Adipocyte (in vitro differentiated cells): ENCODE measurements around the gene NANOS2.
"Not testable (repeated sequence)": the region's sequence is repeated elsewhere in the genome, so short reads cannot be mapped to it uniquely, and the experiment has no call there.

Source experiments
- DNase-seq: peaks from one replicate; pipeline ENCODE4 v3.0.0-alpha.2; 2015; ENCODE audit warnings: low read depth
- H3K27me3 ChIP-seq: replicated peaks from 2 replicates; pipeline ENCODE4 v1.7.0; 2013; ENCODE audit warnings: mild to moderate bottlenecking, low read length, moderate library complexity; ENCODE audit not compliant: control insufficient read depth, insufficient read depth
- H3K36me3 ChIP-seq: 2 replicates; pipeline ENCODE4 v1.7.0; 2013; ENCODE audit warnings: low read length, mild to moderate bottlenecking, moderate library complexity; ENCODE audit not compliant: control insufficient read depth, insufficient read depth, severe bottlenecking
- H3K4me1 ChIP-seq: 2 replicates; pipeline ENCODE4 v1.7.0; 2013; ENCODE audit warnings: mild to moderate bottlenecking, low read length, moderate library complexity; ENCODE audit not compliant: control insufficient read depth, insufficient read depth
- H3K4me3 ChIP-seq: 2 replicates; pipeline ENCODE4 v1.7.0; 2013; ENCODE audit warnings: mild to moderate bottlenecking, low read length, moderate library complexity
- H3K9ac ChIP-seq: 2 replicates; pipeline ENCODE4 v1.7.0; 2013; ENCODE audit warnings: mild to moderate bottlenecking, low read length, moderate library complexity
- H3K9me3 ChIP-seq: 2 replicates; pipeline ENCODE4 v1.7.0; 2013; ENCODE audit warnings: mild to moderate bottlenecking, low read length, moderate library complexity; ENCODE audit not compliant: control insufficient read depth

The NANOS2 gene

DNA sequence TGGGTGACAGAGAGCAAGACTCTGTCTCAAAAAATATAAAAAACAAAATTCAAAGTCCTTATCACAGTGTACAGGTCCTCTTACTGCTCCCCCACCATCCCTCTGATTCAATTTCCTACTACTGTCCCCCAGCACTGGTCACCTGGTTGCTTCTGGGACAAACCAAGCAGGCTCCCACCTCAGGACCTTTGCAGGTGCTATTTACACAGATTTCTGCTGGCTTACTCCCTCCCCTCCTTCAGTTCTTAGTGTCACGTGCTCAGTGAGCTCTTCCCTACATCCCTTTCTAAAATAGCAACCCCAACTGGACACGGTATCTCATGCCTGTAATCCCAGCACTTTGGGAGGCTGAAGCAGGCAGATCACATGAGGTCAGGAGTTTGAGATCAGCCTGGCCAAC, 34.6 kb downstream of the NANOS2 start:
- H3K36me3 ChIP-seq: no peaks in the 10 kb centered on the region
- no peak overlapping the region for H3K4me3 ChIP-seq
- H3K9me3 ChIP-seq: no peaks in the 10 kb centered on the region
- peaks cover 6% of the 10 kb centered on the region for H3K27me3 ChIP-seq
- H3K4me1 ChIP-seq: peaks cover 21% of the 10 kb centered on the region
- H3K9ac ChIP-seq: no peak overlapping the region
- DNase-seq: no peak

DNA sequence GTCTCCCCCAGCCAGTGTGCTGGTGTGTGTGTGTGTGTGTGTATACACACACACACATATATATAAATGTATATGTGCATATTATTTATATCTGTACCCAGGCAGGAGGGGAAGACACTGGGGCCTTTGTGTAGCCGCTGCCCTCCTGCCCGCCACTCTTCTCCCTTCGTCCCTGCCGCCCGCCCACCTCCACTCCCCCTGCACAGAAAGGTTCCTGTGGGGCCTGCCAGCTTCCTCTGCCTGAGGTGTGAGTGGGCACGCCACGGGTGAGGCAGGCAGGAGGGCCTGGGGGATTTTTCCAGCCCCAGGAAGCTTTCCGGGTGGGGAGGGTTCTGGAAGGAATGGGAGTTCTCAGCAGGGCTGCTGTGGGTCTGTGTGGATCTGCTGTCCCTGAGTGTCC, 35.5 kb downstream of the NANOS2 start:
- no peak for DNase-seq
- Histone ChIP-seq H3K27me3 (peaks cover 6% of the 10 kb centered on the region), H3K36me3 (no peaks in the 10 kb centered on the region), H3K9ac (no peak overlapping the region), H3K4me3 (no peak overlapping the region), H3K4me1 (peaks cover 12% of the 10 kb centered on the region), H3K9me3 (no peaks in the 10 kb centered on the region)

DNA sequence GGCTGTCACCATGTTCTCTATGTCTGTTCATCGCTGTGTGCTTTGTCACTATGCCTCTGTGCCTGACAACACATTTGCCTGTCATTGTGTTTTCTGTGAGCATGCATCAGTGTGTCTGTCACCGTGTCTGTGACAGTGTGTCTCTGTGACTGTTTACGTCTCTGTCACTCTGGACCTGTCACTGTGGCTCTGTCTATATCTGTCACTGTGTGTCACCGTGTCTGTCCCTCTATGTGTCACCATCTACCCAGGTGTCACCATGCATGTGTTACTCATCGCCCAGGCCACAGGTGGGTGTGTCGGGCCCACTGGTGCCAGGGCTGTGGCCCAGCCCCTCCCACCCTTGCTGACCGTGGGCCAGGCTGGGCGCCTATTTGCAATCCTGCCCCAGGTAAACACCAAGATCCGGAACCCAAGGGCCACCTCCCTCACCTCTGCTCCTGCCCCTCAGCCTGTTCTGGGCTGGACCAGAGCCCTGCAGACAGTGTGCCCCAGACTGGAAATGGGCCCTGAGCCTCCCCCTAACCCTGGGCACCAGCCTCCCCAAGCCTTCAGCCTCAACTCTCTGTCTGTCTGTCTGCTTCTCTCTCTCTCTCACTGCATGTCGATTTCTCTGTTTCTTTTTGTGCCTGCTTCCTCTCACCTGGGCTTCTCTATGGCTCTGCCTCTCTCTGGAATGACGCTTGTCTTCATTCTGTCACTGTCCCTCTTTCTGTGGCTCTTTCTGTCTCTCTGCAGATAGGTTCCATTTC, 36.4 kb downstream of the NANOS2 start:
- Histone ChIP-seq H3K4me3 (no peak overlapping the region), H3K9ac (no peak overlapping the region), H3K4me1 (peaks cover 6% of the 10 kb centered on the region), H3K36me3 (no peaks in the 10 kb centered on the region), H3K27me3 (peaks cover 6% of the 10 kb centered on the region), H3K9me3 (no peaks in the 10 kb centered on the region)
- no peak for DNase-seq

DNA sequence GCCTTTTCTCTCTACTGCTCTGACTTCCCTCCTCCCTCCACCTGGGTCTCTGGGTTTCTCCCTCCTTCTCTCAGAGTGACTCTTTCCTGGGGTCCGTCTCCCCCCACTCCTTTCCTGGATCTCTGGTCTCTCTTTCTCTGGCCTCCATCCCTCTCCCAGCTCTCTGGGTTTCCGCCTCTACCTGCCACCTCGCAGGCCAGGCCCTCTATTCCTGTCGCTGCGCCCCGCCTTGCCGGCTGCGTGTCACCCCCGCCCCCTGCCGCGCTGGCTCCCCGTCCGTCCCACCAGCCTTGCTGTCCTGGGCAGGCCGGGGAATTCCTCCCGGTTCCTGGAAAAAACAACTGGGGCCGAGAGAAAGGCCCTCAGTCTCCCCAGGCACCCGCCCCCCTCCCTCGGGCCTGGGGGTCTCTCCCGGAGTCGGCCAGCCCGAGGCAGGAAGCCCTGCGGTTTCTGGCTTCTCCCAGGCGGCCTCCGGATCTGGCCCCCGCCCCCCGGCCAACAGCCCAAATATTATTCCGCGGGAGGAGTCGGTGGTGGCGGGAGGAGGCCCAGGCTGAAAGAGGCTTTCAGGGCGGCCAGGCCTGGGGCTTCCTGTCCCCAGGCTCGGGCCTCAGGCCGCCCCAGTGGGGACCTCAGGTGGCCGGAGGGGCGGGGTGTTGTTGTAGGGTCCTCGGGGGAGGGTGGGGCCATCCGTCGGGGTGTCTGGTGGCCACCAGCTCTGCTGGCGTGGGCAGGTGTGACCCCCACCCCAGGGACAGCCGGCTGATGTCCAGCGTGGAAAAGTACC, 38.0 kb downstream of the NANOS2 start:
- no peak overlapping the region for H3K4me3 ChIP-seq
- H3K27me3 ChIP-seq: peaks cover 6% of the 10 kb centered on the region
- no peaks in the 10 kb centered on the region for H3K9me3 ChIP-seq
- DNase-seq: peak; percentile 27
- H3K36me3 ChIP-seq: no peaks in the 10 kb centered on the region
- H3K9ac ChIP-seq: peak overlapping the region; percentile 38
- H3K4me1 ChIP-seq: no peaks in the 10 kb centered on the region

DNA sequence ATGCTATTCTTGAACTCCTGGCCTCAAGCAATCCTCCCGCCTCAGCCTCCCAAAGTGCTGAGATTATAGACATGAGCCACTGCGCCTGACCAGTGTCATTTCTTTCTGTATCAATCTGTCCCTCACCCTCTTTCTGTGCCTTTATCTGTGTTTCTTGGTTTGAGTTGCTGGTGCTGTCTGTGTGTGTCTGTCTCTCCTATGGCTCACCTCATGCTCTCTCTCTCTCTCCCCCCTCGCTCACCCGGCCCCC, 38.5 kb downstream of the NANOS2 start:
- Histone ChIP-seq H3K9ac (no peak overlapping the region), H3K36me3 (no peaks in the 10 kb centered on the region), H3K4me3 (no peak overlapping the region), H3K27me3 (peaks cover 6% of the 10 kb centered on the region), H3K4me1 (no peaks in the 10 kb centered on the region), H3K9me3 (no peaks in the 10 kb centered on the region)
- no peak for DNase-seq

DNA sequence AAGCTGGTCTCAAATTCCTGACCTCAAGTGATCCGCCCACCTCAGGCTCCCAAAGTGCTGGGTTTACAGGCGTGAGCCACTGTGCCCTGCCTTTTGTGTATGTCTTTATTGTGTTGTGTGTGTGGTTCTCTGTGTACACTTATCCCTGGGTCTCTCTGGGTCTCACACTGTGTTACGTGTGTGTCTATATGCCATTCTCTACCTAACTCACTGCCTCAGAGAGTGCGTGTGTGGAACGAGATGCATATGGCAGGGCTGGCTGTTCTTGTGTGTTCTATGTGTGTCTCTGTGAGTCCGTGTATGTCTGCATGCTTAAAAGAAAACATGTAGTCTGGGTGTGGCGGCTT, 40.0 kb downstream of the NANOS2 start:
- H3K36me3 ChIP-seq: no peaks in the 10 kb centered on the region

DNA sequence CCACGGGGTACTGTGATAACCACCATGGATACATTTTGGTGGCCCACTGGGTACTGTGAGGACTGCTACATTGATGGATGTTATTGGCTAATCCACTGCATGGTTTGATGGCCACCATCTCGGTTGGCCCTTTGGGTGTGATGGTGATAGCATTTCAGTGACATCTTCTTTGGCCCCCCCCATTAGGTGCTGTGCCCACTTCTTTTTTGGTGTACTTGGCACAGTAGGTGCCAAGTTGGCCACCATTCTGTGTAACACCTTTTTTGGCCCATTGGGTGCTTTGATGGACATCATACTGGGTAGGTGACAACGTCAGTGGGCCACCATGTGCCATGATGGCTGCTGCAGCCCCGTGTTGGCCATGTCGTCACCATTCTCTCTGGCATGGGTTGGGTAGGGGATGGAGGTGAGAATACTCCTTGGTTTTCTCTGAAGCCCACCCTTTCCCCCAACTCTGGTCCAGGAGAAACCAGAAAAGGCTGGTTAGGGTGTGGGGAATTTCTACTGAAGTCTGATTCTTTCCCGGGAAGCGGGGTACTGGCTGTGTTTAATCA, 41.3 kb downstream of the NANOS2 start:
- Histone ChIP-seq H3K4me3 (no peak overlapping the region), H3K27me3 (peaks cover 3% of the 10 kb centered on the region), H3K9me3 (no peaks in the 10 kb centered on the region), H3K4me1 (no peaks in the 10 kb centered on the region), H3K9ac (no peak overlapping the region), H3K36me3 (no peaks in the 10 kb centered on the region)
- no peak for DNase-seq

More for the DNA sequence above, 40.0 kb downstream of the NANOS2 start:
- H3K9ac ChIP-seq: no peak overlapping the region
- H3K4me1 ChIP-seq: no peaks in the 10 kb centered on the region
- peaks cover 3% of the 10 kb centered on the region for H3K27me3 ChIP-seq
- H3K9me3 ChIP-seq: no peaks in the 10 kb centered on the region
- no peak for DNase-seq
- H3K4me3 ChIP-seq: no peak overlapping the region

DNA sequence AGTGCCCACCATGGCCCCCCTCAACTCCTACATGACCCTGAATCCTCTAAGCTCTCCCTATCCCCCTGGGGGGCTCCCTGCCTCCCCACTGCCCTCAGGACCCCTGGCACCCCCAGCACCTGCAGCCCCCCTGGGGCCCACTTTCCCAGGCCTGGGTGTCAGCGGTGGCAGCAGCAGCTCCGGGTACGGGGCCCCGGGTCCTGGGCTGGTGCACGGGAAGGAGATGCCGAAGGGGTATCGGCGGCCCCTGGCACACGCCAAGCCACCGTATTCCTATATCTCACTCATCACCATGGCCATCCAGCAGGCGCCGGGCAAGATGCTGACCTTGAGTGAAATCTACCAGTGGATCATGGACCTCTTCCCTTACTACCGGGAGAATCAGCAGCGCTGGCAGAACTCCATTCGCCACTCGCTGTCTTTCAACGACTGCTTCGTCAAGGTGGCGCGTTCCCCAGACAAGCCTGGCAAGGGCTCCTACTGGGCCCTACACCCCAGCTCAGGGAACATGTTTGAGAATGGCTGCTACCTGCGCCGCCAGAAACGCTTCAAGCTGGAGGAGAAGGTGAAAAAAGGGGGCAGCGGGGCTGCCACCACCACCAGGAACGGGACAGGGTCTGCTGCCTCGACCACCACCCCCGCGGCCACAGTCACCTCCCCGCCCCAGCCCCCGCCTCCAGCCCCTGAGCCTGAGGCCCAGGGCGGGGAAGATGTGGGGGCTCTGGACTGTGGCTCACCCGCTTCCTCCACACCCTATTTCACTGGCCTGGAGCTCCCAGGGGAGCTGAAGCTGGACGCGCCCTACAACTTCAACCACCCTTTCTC, 42.3 kb downstream of the NANOS2 start:
- DNase-seq: no peak
- no peak overlapping the region for H3K4me3 ChIP-seq
- H3K9me3 ChIP-seq: no peaks in the 10 kb centered on the region
- no peaks in the 10 kb centered on the region for H3K4me1 ChIP-seq
- H3K36me3 ChIP-seq: no peaks in the 10 kb centered on the region
- no peak overlapping the region for H3K9ac ChIP-seq
- H3K27me3 ChIP-seq: peaks cover under 1% of the 10 kb centered on the region

DNA sequence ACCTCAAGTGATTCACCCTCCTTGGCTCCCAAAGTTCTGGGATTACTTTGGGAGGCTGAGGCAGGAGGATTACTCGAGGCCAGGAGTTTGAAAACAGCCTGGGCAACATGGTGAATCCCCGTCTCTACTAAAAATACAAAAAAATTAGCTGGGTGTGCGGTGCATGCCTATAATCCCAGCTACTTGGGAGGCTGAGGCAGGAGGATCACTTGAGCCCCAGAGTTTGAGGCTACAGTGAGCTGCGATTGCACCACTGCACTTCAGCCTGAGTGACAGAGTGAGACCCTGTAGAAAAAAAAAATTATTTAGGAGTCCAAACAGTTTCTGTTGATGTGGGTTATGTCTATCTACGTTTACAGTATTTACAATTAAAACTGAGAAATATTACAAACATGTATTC, 43.8 kb downstream of the NANOS2 start:
- H3K4me3 ChIP-seq: no peak overlapping the region
- no peak overlapping the region for H3K9ac ChIP-seq
- no peak for DNase-seq
- no peaks in the 10 kb centered on the region for H3K36me3 ChIP-seq
- H3K4me1 ChIP-seq: no peaks in the 10 kb centered on the region
- H3K9me3 ChIP-seq: no peaks in the 10 kb centered on the region
- H3K27me3 ChIP-seq: peaks cover 13% of the 10 kb centered on the region

DNA sequence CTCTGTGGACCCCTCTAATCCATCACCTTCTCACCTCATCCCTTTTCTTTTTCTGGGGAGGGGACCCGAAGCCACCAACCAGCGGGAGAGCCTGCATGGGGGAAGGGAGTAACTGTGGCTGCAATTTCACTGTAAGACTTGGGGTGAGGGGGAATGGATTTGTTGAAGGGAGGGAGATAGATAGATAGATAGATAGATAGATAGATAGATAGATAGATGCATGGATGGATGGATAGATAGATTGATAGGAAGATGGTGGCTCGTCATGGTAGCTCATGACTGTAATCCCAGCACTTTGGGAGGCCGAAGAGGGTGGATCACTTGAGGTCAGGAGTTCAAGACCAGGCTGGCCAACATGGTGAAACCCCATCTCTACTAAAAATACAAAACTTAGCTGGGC, 47.3 kb downstream of the NANOS2 start:
- not testable (repeated sequence) for H3K9me3 ChIP-seq, H3K4me1 ChIP-seq, H3K36me3 ChIP-seq, H3K9ac ChIP-seq, H3K4me3 ChIP-seq, DNase-seq
- H3K27me3 ChIP-seq: peaks cover 28% of the 10 kb centered on the region
